Occipital lobe (tissue), 2 donors: ENCODE data around the gene STK10. TPM values are rescaled to one million over a fixed set of nuclear protein-coding genes. Genes with fewer than 3 reads are reported as not detected.
"Not testable (repeated sequence)": the region's sequence is repeated elsewhere in the genome, so short reads cannot be mapped to it uniquely, and the experiment has no call there.

Experiments used
- DNase-seq: peaks from one replicate; lab custom pipeline; 2025; lab: John Stamatoyannopoulos, UW
- total RNA-seq: library from RNA; depleted of rRNA; stranded (reverse); fragments of >200 nt; gene quantifications from one replicate; pipeline ENCODE4 v1.2.3, GENCODE V29; 2014

STK10 gene
- total RNA-seq, result 9.8 TPM

GRCh38 chr5:172188033-172188892 lies at the start of gene STK10:
Gene STK10 (minus strand): TSS chr5:172188224. CDS start chr5:172188042, 182 bp downstream.
- DNase-seq, result peak; percentile 89

DNA sequence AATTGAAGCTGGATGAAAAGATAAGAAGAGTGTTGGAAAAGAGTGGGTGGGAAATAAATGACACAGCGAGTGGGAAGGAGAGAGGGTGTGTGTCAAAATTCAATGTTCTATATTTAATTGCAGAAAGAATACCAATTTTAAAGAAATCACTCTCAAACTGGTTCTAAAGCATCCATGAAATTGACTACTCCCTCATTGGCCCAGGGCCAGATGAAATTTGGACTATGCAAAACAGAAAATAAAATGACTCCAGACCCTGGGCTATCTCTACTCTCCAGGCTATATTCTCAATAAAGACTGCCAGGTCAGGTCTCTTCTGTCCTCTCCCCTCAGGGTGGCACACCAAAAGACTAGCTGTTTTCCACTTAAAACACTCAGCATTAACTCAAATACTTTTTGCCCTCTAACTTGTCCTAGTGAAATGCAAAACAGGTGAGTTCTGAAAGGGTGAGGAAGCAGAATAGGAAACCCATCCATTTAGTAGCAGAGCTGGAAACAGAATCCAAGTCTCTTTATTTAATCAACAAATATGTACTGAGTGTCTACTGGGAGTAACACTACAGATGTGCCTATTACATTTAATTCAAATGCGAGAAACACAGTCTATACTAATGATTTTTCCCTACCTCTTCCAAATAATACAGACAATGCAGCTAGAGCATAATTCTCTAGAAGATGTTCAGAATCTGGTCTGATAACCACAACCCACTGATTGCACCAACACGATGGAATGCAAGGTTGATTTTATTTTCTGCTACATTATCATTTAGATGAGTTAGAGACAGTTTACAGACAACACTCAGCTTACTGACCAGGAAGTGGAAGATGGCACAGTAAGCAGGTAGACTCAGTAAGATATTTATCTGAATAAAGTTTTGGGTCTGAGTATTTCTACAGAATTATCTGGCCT lies 48.1 kb upstream of the STK10 start:
- DNase-seq, result no peak

- DNase-seq, result no peak
These were observed 47.2 kb upstream of the STK10 start for GRCh38 chr5:172235132-172235780.

- no peak for DNase-seq
These were observed 46.0 kb upstream of the STK10 start for GRCh38 chr5:172234031-172234430.

- no peak for DNase-seq
These were observed 41.9 kb upstream of the STK10 start for GRCh38 chr5:172229904-172230303.

DNA sequence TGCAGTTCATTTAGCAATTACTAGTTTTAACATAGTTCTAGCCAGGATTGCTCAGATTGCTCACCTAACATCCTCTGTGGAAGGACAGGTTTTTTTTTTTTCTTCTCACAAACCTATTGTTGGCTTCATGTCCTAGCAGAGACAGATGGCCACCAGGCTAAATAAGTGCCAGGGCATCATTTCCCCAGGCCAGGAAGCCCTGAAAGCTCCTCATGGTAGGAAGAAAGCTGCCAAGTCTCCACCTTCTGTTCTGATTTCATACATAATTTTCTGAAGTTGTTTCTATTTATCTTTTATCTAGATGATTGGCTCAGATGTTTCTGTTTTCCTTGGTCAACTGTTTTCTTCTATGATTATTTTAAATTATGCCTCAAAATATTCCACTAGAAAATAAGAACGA lies 37.0 kb upstream of the STK10 start:
- no peak for DNase-seq

DNA sequence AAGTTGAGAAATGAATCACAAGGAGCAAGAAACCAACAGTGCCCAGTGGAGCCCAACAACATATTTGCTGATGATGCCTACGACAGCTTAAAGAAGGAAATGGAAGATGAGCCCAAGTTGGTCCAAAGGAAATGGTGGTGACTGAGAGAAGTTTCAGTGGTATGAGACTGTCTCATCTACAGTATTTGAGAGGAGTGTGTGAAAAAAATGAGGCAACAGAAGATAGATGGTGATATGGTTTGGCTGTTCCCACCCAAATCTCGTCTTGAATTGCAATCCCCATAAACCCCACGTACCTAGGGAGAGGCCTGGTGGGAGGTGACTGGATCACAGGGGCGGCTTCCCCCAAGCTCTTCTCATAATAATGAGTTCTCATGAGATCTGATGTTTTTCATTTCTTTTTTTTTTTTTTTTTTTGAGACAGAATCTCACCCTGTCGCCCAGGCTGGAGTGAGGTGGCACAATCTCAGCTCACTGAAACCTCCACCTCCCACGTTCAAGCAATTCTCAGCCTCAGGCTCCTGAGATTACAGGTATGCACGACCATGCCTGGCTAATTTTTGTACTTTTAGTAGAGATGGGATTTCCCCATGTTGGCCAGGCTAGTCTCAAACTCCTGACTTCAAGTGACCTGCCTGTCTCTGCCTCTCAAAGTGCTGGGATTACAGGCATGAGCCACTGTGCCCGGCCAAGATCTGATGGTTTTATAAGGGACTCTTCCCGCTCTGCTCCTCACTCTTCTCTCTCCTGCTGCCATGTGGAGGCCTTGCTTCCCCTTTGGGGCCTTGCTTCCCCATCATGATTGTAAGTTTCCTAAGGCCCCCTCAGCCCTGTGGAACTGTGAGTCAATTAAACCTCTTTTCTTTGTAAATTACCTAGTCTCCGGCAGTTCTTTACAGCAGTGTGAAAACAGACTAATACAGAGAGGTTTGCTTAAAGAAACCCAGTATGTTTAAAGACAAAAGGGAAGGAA lies 36.2 kb upstream of the STK10 start:
- no peak for DNase-seq

DNA sequence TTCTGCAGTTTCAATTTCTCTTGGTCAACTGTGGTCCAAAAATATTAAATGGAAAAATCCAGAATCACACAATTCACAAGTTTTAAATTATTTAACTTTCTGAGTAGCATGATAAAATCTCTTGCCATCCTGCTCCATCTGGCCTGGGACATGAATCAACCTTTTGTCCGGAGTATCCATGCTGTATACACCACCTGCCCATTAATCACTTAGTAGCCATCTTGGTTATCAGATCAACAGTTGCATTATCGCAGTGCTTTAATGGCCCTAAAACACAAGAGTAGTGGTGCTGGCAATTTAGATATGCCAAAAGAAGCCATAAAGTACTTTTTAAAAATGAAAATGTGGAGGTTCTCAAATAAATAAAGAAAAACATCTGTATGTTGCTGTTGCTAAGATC lies 31.3 kb upstream of the STK10 start:
- no peak for DNase-seq

- DNase-seq, result no peak
These were observed 28.3 kb upstream of the STK10 start for GRCh38 chr5:172216345-172216744.

DNA sequence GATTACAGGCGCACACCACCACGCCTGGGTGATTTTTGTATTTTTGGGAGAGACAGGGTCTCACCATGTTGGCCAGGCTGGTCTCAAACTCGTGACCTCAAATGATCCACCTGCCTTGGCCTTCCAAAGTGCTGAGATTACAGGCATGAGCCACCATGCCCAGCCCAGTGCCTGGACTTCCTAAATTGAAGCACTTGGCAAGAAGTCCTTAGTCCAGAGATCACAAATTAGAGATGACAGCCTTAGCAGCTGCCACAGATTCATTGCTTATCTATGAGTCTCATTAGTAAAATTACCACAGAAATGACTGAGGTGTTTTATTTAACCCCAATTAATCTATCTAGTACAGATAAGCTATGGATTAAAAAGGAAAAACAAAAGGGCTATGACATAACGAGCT lies 25.1 kb upstream of the STK10 start:
- no peak for DNase-seq

- DNase-seq, result no peak
These were observed 23.7 kb upstream of the STK10 start for GRCh38 chr5:172211676-172212075.

- no peak for DNase-seq
These were observed 21.7 kb upstream of the STK10 start for GRCh38 chr5:172209714-172210113.

DNA sequence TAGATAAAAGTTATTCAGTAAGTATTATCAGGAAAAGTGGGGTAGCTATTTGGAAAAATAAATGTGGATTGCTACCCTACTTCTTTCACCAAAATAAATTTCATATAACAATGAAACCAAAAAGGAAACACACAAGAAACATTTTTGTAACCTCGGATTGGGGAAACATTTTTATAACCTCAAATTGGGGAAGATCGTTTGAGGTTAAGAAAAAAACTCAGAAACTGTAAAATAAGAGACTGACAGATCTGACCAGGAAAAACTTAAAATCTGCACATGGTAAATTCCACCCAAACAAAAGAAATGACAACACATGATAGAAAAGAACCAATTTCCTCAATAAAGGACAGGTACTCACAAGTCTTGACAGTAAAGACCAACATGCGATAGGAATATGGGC lies 19.5 kb upstream of the STK10 start:
- DNase-seq, result no peak

DNA sequence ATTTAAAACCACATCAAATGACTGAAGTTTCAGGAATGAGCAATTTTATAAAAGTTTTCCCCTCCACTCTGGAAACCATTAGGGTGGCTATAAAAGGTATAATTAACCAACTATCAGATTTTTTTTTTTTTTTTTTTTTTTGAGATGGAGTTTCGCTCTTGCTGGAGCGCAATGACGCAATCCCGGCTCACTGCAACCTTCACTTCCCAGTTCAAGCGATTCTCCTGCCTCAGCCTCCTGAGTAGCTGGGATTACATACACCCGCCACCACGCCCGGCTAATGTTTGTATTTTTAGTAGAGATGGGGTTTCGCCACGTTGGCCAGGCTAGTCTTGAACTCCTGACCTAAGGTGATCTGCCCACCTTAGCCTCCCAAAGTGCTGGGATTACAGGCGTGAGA lies 18.0 kb upstream of the STK10 start:
- DNase-seq, result not testable (repeated sequence)

DNA sequence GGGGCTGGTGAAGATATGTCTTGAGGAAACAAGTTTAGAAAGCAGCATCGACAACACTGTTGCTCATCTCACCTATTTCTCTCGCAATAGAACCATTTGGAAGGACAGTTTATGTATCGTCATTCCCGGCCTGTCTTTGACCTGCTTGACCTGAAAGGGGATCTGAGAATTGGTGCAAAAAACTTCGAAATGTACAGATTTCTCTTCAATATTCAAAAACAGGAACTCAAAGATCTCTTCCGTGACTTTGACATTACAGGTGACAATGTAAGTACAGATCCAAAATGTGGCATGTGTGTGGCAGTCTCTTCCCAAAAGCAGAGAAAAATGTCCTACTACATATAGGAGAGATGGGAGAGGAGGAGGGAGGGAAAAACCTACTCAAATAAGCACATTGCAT lies 12.5 kb upstream of the STK10 start:
- no peak for DNase-seq

- no peak for DNase-seq
These were observed 11.4 kb upstream of the STK10 start for GRCh38 chr5:172199446-172199845.

DNA sequence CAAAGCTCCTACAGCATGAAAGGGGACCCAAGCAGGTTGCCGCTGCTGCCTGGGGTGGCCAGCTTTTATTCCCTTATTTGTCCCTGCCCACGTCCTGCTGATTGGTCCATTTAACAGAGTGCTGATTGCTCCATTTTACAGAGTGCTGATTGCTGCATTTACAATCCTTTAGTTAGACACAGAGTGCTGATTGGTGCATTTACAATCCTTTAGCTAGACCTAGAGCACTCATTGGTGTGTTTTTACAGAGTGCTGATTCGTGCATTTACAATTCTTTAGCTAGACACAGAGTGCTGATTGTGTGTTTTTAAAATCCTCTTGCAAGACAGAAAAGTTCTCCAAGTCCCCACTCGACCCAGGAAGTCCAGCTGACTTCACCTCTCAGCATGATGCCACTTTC lies 9.8 kb upstream of the STK10 start:
- DNase-seq, result not testable (repeated sequence)

DNA sequence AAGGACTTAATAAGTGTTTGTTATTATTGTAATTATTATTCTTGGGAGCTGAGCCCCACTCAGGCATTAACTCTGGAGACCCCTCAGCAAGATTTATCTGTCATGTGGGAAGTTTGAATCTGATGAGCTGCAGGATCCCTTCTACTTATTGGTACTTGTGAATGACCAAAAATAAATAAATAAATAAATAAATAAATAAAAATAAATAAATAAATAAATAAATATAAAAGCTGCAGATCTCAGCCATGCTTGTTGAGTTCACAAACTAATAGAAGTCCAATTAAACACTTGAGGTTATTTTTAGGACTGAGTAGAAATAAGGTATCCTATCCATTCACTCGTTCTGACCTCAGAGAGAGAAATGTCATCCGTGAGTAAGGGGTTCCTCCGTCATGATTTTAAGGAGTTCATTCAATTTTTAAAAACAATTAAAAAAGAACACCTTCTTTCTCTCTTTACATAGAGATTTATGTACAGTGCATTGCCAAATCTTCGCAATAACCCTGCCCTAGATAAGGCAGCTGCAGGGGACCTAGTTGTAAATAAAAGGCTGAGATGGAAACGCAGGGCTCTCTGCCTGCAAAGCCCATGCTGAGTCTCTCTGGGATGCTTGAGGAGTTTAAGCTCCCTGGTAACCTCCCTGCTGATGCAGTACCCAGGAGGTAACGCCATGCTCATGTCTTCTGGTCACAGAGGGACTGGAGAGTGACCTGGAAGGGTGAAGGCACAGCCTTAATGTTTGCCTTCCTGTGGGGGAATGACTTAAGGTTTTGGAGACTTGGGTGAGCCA lies 7.2 kb upstream of the STK10 start:
- DNase-seq, result no peak

- no peak for DNase-seq
These were observed 5.8 kb upstream of the STK10 start, which contains the start of gene EFCAB9 for GRCh38 chr5:172193872-172194271. Gene EFCAB9 (plus strand): TSS chr5:172194172. CDS start chr5:172194173, 1 bp downstream.
